Measurements from ENCODE around the gene TRRAP. TPM values are rescaled to one million over a fixed set of nuclear protein-coding genes. Genes with fewer than 3 reads are reported as not detected.

Gene TRRAP
- total and polyA plus RNA-seq, 2 experiments from 2014 or later, result 9.0 to 39.4 TPM

DNA sequence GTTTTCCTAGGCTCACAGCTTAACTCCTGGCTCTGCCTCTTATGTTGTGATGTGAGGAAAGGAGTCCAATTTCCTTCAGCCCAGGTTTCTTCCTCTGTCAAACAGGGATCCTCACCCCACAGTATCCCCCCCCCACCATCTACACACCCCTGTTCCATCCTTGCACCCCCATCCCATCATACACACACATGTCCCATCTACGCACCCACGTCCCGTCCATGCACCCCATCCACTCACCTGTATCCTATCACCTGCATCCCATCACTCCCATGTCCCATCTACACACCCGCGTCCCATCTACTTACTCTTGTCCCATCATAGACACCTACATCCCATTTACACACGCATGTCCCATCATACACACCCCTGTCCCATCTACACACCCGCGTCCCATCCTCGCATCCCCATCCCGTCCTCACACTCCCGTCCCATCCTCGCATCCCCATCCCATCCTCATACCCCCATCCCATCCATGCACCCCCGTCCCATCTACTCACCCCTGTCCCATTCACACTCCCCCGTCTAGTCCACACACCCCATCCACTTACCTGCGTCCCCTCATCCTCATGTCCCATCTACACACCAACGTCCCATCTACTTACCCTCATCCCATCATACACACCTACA is 117.3 kb downstream of the TRRAP start:
- H3K9me3 ChIP-seq (ENCODE audit: low read depth), result no peaks in the 10 kb centered on the region
- no peak for TF ChIP-seq CTCF (IDR thresholded peaks at IDR 0.05; ENCODE audit: low read depth, low read length)
- DNase-seq (ENCODE audit: low read depth in 1 of 2, low spot score in 1 of 2), result no peak
- H3K4me3 ChIP-seq, result no peak overlapping the region
- no peaks in the 10 kb centered on the region for H3K4me1 ChIP-seq (ENCODE audit: low read depth)
- no peak overlapping the region for H3K27ac ChIP-seq
- no peaks in the 10 kb centered on the region for H3K27me3 ChIP-seq
- peaks cover 78% of the 10 kb centered on the region for H3K36me3 ChIP-seq

DNA sequence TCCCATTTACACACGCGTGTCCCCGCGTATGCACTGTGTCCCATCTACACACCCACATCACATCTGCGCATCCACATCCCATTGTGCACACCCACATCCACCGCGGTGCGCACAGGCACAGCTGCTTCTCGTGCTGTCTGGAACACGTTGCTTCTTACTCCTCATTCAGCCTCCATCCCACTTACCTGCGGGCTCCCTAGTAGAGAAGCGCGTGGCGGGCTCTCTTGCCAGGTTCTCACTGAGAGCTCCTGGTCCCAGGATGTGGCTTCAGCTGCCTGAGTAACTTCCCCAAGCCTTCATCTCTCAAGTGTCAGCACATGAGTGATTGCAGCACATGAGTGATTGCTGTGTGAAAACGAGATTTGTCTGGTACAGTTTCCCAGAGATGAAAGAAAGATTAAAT is 117.8 kb downstream of the TRRAP start:
- Histone ChIP-seq H3K27ac (no peak overlapping the region), H3K36me3 (peaks cover 72% of the 10 kb centered on the region), H3K9me3 (ENCODE audit: low read depth) (no peaks in the 10 kb centered on the region), H3K4me3 (no peak overlapping the region), H3K4me1 (ENCODE audit: low read depth) (no peaks in the 10 kb centered on the region), H3K27me3 (no peaks in the 10 kb centered on the region)
- DNase-seq (ENCODE audit: low read depth in 1 of 2, low spot score in 1 of 2), result no peak
- TF ChIP-seq CTCF (IDR thresholded peaks at IDR 0.05; ENCODE audit: low read depth, low read length), result no peak

DNA sequence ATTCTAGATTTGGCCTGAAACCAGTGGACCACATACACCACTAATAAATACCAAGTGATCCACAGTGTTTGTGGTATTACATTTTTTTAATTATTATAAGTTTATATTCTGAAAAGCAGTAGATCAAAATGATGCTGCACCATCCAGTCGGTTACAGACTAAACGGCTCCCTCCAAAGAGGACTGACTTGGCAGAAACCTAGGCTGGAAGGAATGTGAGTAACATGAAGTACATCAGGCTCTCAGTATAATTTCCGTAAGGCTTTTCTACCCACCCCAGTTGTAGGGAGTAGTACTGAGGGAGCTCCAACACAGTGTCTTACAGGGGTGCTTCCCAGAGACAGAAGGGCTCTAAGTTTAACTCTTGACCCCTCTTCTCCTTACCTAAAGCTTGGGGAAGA is 119.5 kb downstream of the TRRAP start:
- no peak overlapping the region for H3K4me3 ChIP-seq
- H3K27me3 ChIP-seq, result no peaks in the 10 kb centered on the region
- no peaks in the 10 kb centered on the region for H3K9me3 ChIP-seq (ENCODE audit: low read depth)
- H3K27ac ChIP-seq, result no peak overlapping the region
- H3K4me1 ChIP-seq (ENCODE audit: low read depth), result no peaks in the 10 kb centered on the region
- TF ChIP-seq CTCF (IDR thresholded peaks at IDR 0.05; ENCODE audit: low read depth, low read length), result no peak
- no peak for DNase-seq (ENCODE audit: low read depth in 1 of 2, low spot score in 1 of 2)
- H3K36me3 ChIP-seq, result peaks cover 61% of the 10 kb centered on the region

- no peaks in the 10 kb centered on the region for H3K27me3 ChIP-seq
- no peak for DNase-seq (ENCODE audit: low read depth in 1 of 2, low spot score in 1 of 2)
- H3K36me3 ChIP-seq, result peaks cover 53% of the 10 kb centered on the region
- H3K27ac ChIP-seq, result peak overlapping the region; percentile 39
- no peaks in the 10 kb centered on the region for H3K9me3 ChIP-seq (ENCODE audit: low read depth)
- no peak overlapping the region for H3K4me3 ChIP-seq
- TF ChIP-seq CTCF (IDR thresholded peaks at IDR 0.05; ENCODE audit: low read depth, low read length), result no peak
- H3K4me1 ChIP-seq (ENCODE audit: low read depth), result no peaks in the 10 kb centered on the region
Measured at GRCh38 chr7:98998821-98999725, 120.7 kb downstream of the TRRAP start.

DNA sequence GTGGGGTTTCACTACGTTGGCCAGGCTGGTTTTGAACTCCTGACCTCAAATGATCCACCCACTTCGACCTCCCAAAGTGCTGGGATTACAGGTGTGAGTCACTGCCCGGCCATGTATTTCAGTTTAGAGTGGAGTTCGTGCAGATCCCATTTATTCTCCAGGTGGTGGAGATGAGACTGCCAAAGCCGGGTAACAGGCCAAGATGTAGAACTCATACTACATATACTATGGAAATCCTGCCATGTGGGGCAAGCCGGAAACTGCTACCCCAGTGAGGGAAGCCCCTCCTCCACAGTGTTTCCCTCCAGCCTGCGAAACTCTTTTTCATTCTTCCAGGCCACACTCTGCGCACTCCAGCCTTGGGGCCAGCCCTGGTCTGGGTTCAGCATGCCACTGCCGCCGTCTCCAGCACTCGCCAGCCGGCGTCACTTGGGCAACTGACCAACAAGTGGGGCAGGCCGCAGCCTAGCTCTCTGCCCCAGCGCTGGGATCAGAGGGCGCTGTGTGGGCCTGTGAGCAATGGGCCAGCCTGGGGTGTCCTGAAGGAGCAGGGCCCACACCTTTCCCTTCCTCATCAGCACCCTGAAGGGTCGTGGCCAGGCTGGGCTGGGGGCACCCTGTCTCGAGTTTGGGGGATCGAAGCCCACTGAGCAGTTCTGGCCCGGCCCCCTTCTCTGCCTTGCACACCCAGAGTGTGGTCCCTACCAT is 122.0 kb downstream of the TRRAP start:
- DNase-seq (ENCODE audit: low read depth in 1 of 2, low spot score in 1 of 2), result no peak
- H3K4me1 ChIP-seq (ENCODE audit: low read depth), result no peaks in the 10 kb centered on the region
- no peak overlapping the region for H3K4me3 ChIP-seq
- no peak overlapping the region for H3K27ac ChIP-seq
- peaks cover 46% of the 10 kb centered on the region for H3K36me3 ChIP-seq
- no peaks in the 10 kb centered on the region for H3K27me3 ChIP-seq
- H3K9me3 ChIP-seq (ENCODE audit: low read depth), result no peaks in the 10 kb centered on the region
- no peak for TF ChIP-seq CTCF (IDR thresholded peaks at IDR 0.05; ENCODE audit: low read depth, low read length)
